ENCODE measurements around the gene MIF4GD.

The MIF4GD gene

GRCh38 chr17:75240394-75241142, 30.5 kb downstream of the MIF4GD start:
- TF ChIP-seq POLR2A (IDR thresholded peaks at IDR 0.05; ENCODE audit: low read length) (no peak), GATA1 (IDR thresholded peaks at IDR 0.05; ENCODE audit: low read depth, low read length) (no peak)
- DNase-seq = peak; percentile 64 to 70

GRCh38 chr17:75239778-75240393, 31.1 kb downstream of the MIF4GD start:
- DNase-seq = no peak
- TF ChIP-seq GATA1 (IDR thresholded peaks at IDR 0.05; ENCODE audit: low read depth, low read length) (no peak), POLR2A (IDR thresholded peaks at IDR 0.05; ENCODE audit: low read length) (no peak)

- no peak for DNase-seq
- TF ChIP-seq GATA1 (IDR thresholded peaks at IDR 0.05; ENCODE audit: low read depth, low read length) = no peak
- no peak for TF ChIP-seq POLR2A (IDR thresholded peaks at IDR 0.05; ENCODE audit: low read length)
Measured at GRCh38 chr17:75239214-75239613, 31.8 kb downstream of the MIF4GD start.

GRCh38 chr17:75238684-75239191, 32.3 kb downstream of the MIF4GD start:
- TF ChIP-seq POLR2A (IDR thresholded peaks at IDR 0.05; ENCODE audit: low read length) (no peak), GATA1 (IDR thresholded peaks at IDR 0.05; ENCODE audit: low read depth, low read length) (no peak)
- peak; percentile 85 to 88 for DNase-seq

GRCh38 chr17:75238020-75238580, 32.9 kb downstream of the MIF4GD start:
- TF ChIP-seq POLR2A (IDR thresholded peaks at IDR 0.05; ENCODE audit: low read length) (no peak), GATA1 (IDR thresholded peaks at IDR 0.05; ENCODE audit: low read depth, low read length) (no peak)
- DNase-seq = no peak

- no peak for DNase-seq
- TF ChIP-seq GATA1 (IDR thresholded peaks at IDR 0.05; ENCODE audit: low read depth, low read length) (no peak), POLR2A (IDR thresholded peaks at IDR 0.05; ENCODE audit: low read length) (no peak)
Measured at GRCh38 chr17:75237100-75238014, 33.7 kb downstream of the MIF4GD start.

- TF ChIP-seq GATA1 (IDR thresholded peaks at IDR 0.05; ENCODE audit: low read depth, low read length) (no peak), POLR2A (IDR thresholded peaks at IDR 0.05; ENCODE audit: low read length) (no peak)
- no peak for DNase-seq
Measured at GRCh38 chr17:75232786-75233185, 38.2 kb downstream of the MIF4GD start.

GRCh38 chr17:75231741-75232464, 39.1 kb downstream of the MIF4GD start:
- DNase-seq = no peak
- TF ChIP-seq GATA1 (IDR thresholded peaks at IDR 0.05; ENCODE audit: low read depth, low read length) = no peak
- no peak for TF ChIP-seq POLR2A (IDR thresholded peaks at IDR 0.05; ENCODE audit: low read length)

GRCh38 chr17:75231071-75231470, 40.0 kb downstream of the MIF4GD start:
- DNase-seq = no peak

GRCh38 chr17:75228847-75229246, 42.2 kb downstream of the MIF4GD start:
- no peak for TF ChIP-seq GATA1 (IDR thresholded peaks at IDR 0.05; ENCODE audit: low read depth, low read length)
- TF ChIP-seq POLR2A (IDR thresholded peaks at IDR 0.05; ENCODE audit: low read length) = no peak
- DNase-seq = no peak

More at GRCh38 chr17:75231071-75231470, 40.0 kb downstream of the MIF4GD start:
- TF ChIP-seq POLR2A (IDR thresholded peaks at IDR 0.05; ENCODE audit: low read length) = no peak
- TF ChIP-seq GATA1 (IDR thresholded peaks at IDR 0.05; ENCODE audit: low read depth, low read length) = no peak

- no peak for DNase-seq
- TF ChIP-seq POLR2A (IDR thresholded peaks at IDR 0.05; ENCODE audit: low read length) (no peak), GATA1 (IDR thresholded peaks at IDR 0.05; ENCODE audit: low read depth, low read length) (no peak)
Measured at GRCh38 chr17:75228305-75228704, 42.7 kb downstream of the MIF4GD start.

GRCh38 chr17:75227729-75228128, 43.3 kb downstream of the MIF4GD start:
- TF ChIP-seq GATA1 (IDR thresholded peaks at IDR 0.05; ENCODE audit: low read depth, low read length) (no peak), POLR2A (IDR thresholded peaks at IDR 0.05; ENCODE audit: low read length) (no peak)
- DNase-seq = no peak

- no peak for DNase-seq
- TF ChIP-seq GATA1 (IDR thresholded peaks at IDR 0.05; ENCODE audit: low read depth, low read length) (no peak), POLR2A (IDR thresholded peaks at IDR 0.05; ENCODE audit: low read length) (no peak)
Measured at GRCh38 chr17:75225016-75225415, 46.0 kb downstream of the MIF4GD start.
